GM12873 (cell line): ENCODE results near the gene THOC2.

Source experiments
- CTCF ChIP-seq: IDR thresholded peaks from 2 replicates; pipeline ENCODE4 v1.5.1; 2012; ENCODE audit warnings: low read depth, mild to moderate bottlenecking, moderate library complexity, low read length, control low read depth; ENCODE audit not compliant: insufficient read depth; ENCODE audit errors: missing control alignments

THOC2 gene

DNA sequence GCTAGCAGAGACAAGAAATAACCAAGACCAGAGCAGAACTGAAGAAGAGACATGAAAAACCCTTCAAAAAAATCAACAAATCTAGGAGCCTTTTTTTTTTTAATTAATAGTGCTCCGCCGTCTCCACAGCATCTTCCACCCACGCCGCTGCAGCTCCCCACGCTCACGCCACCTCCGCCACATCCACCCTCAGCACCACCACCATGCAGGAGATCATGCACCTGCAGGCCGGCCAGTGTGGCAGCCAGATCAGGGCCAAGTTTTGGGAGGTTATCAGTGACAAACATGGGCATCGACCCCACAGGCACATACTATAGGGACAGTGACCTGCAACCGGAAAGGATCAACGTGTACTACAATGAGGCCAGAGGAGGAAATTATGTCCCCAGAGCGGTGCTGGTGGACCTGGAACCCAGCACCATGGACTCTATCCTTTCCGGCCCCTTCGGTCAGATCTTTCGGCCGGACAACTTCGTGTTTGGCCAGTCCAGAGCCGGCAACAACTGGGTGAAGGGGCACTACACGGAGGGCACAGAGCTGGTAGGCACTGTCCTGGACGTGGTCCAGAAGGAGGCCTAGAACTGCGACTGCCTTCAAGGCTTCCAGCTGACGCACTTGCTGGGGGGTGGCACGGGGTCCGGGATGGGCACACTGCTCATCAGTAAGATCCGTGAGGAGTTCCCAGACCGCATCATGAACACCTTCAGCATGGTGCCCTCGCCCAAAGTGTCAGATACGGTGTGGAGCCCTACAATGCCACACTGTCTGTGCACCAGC, 171.2 kb downstream of the THOC2 start:
- no peak for TF ChIP-seq CTCF

DNA sequence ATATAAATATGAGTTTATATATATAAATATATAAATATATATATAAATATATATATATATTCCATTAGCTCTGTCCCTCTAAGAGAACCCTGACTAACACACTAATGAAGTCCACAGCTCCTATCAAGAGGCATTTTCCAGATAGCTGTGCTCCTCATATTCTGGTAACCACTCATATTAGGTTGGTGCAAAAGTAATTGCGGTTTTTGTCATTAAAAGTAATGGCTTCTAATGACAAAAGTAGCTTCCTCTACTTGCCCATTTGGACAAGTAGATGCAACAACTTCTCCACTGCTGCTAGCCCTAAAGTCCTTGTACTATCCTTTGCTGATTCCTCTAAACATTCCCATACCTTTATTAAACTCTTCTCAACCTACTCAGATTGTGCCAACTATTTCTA, 182.0 kb downstream of the THOC2 start:
- no peak for TF ChIP-seq CTCF
